ENCODE data around the gene ATP23. TPM values are rescaled to one million over a fixed set of nuclear protein-coding genes. Genes with fewer than 3 reads are reported as not detected.

The ATP23 gene
- total RNA-seq, 2 donors from 2014 or later, result 10.4 to 11.3 TPM

DNA sequence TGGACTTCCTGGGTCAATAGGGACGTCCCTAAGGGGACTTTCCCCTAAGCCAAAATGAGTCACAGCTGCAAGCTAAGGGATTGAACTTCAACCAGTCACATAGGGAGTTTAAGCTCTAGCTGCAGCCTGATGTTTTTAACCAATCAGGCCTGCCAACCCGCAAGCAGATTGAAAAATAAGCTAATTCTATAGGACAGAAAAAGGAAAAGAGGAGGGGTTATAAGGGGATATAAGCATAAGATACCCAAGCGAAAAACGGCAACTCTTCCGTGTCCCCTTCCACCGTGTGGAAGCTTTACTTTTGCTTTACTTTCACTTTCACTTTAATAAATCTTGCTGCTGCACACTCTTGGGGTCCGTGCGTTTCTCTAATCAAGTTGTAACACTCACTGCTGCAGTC, 24.4 kb downstream of the ATP23 start:
- Histone ChIP-seq H3K27ac (ENCODE audit: low read depth, low read length) (no peak overlapping the region), H3K36me3 (ENCODE audit: control insufficient read depth, insufficient read depth, low read length) (no peaks in the 10 kb centered on the region), H3K9ac (ENCODE audit: extremely low read depth, low read length, poor library complexity, severe bottlenecking) (no peak overlapping the region), H3K27me3 (ENCODE audit: control insufficient read depth, insufficient read depth, low read length, poor library complexity, severe bottlenecking) (no peaks in the 10 kb centered on the region), H3K4me1 (ENCODE audit: control insufficient read depth, insufficient read depth, low read length) (no peaks in the 10 kb centered on the region), H3K9me3 (ENCODE audit: control insufficient read depth, low read length) (peaks cover 49% of the 10 kb centered on the region), H3K4me3 (ENCODE audit: low read length) (no peak overlapping the region)
- 95% methylated on average over 7 to 8 of the region's 8 CpGs for WGBS, 2 experiments (ENCODE audit: insufficient coverage in 1 of 2, insufficient read length in 1 of 2)
- no peaks in the 10 kb centered on the region for H3K4me1 Mint-ChIP-seq
- peaks cover 50% of the 10 kb centered on the region for H3K9me3 Mint-ChIP-seq
- no peak overlapping the region for H3K27ac Mint-ChIP-seq
- H3K36me3 Mint-ChIP-seq (ENCODE audit: low read depth), result no peaks in the 10 kb centered on the region
- no peak for DNase-seq
- H3K4me3 Mint-ChIP-seq, result no peak overlapping the region
- TF ChIP-seq, protein P1, sequence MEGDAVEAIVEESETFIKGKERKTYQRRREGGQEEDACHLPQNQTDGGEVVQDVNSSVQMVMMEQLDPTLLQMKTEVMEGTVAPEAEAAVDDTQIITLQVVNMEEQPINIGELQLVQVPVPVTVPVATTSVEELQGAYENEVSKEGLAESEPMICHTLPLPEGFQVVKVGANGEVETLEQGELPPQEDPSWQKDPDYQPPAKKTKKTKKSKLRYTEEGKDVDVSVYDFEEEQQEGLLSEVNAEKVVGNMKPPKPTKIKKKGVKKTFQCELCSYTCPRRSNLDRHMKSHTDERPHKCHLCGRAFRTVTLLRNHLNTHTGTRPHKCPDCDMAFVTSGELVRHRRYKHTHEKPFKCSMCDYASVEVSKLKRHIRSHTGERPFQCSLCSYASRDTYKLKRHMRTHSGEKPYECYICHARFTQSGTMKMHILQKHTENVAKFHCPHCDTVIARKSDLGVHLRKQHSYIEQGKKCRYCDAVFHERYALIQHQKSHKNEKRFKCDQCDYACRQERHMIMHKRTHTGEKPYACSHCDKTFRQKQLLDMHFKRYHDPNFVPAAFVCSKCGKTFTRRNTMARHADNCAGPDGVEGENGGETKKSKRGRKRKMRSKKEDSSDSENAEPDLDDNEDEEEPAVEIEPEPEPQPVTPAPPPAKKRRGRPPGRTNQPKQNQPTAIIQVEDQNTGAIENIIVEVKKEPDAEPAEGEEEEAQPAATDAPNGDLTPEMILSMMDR (conservative IDR thresholded peaks at IDR 0.05), result no peak
- H3K27me3 Mint-ChIP-seq (ENCODE audit: insufficient read depth), result no peaks in the 10 kb centered on the region

DNA sequence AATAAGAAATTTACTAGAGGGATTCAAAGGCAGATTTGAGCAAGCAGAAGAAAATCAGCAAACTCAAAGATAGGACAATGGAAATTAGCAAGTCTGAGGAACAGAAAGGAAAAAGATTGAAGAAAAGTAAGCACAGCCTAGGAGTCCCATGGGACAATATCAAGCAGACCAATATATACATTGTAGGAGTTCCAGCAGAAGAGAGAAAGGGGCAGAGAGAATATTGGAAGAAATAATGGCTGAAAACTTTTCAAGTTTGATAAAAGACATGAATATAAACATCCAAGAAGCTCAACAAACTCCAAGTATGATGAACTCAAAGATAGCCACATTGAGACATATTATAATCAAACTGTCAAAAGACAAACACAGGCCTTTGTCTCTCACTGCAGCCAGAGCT, 25.2 kb downstream of the ATP23 start:
- Mint-ChIP-seq H3K9me3 (peaks cover 42% of the 10 kb centered on the region), H3K27me3 (ENCODE audit: insufficient read depth) (no peaks in the 10 kb centered on the region), H3K36me3 (ENCODE audit: low read depth) (no peaks in the 10 kb centered on the region), H3K27ac (no peak overlapping the region), H3K4me1 (no peaks in the 10 kb centered on the region), H3K4me3 (no peak overlapping the region)
- DNase-seq, result no peak
- no peak overlapping the region for H3K27ac ChIP-seq (ENCODE audit: low read depth, low read length)
- no peak overlapping the region for H3K4me3 ChIP-seq (ENCODE audit: low read length)
- peaks cover 41% of the 10 kb centered on the region for H3K9me3 ChIP-seq (ENCODE audit: control insufficient read depth, low read length)
- TF ChIP-seq, protein P1 (conservative IDR thresholded peaks at IDR 0.05), result no peak
- no peaks in the 10 kb centered on the region for H3K27me3 ChIP-seq (ENCODE audit: control insufficient read depth, insufficient read depth, low read length, poor library complexity, severe bottlenecking)
- H3K9ac ChIP-seq (ENCODE audit: extremely low read depth, low read length, poor library complexity, severe bottlenecking), result no peak overlapping the region
- no peaks in the 10 kb centered on the region for H3K4me1 ChIP-seq (ENCODE audit: control insufficient read depth, insufficient read depth, low read length)
- H3K36me3 ChIP-seq (ENCODE audit: control insufficient read depth, insufficient read depth, low read length), result no peaks in the 10 kb centered on the region

DNA sequence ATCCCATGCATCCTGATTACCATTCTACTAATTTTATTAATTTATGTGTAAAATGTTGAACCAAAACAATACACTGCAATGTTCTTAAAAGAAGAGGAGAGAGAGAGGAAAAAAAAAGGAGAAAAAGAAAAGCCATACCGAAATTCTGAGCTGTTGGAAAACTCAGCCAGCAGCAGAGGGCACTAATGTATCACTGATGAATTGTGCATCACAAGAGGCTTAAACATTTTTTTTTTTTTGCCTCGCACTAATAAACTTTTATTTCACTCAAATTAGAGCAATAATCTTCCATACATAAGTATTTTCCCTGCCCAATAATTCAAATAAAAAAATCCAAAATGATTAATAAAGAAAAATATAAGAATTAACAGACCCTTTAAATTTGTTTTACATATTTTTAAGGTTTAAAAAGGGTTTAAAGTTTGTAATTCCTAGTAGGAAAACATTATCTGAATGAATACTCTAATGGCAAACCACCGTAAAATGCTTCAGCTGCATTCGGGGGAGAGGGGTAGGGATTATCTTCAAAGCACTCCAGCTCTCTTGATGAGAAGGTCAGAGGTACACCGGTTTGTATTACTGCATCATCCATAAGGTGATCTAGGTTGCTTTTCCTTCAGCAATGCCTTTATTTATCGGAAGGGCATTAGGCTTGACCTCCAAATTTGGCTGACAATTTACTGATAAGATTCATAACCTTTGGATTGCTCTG, 41.9 kb downstream of the ATP23 start:
- TF ChIP-seq, protein P1 (conservative IDR thresholded peaks at IDR 0.05), result peak; percentile 95
- Histone ChIP-seq H3K9ac (ENCODE audit: extremely low read depth, low read length, poor library complexity, severe bottlenecking) (no peak overlapping the region), H3K9me3 (ENCODE audit: control insufficient read depth, low read length) (no peaks in the 10 kb centered on the region), H3K36me3 (ENCODE audit: control insufficient read depth, insufficient read depth, low read length) (no peaks in the 10 kb centered on the region), H3K27ac (ENCODE audit: low read depth, low read length) (no peak overlapping the region), H3K4me3 (ENCODE audit: low read length) (no peak overlapping the region), H3K27me3 (ENCODE audit: control insufficient read depth, insufficient read depth, low read length, poor library complexity, severe bottlenecking) (no peaks in the 10 kb centered on the region), H3K4me1 (ENCODE audit: control insufficient read depth, insufficient read depth, low read length) (peaks cover 5% of the 10 kb centered on the region)
- peaks cover 20% of the 10 kb centered on the region for H3K9me3 Mint-ChIP-seq
- peak; percentile 84 for DNase-seq
- 53 to 60% methylated on average over 3 to 5 of the region's 6 CpGs for WGBS, 2 experiments (ENCODE audit: insufficient coverage in 1 of 2, insufficient read length in 1 of 2)
- H3K4me3 Mint-ChIP-seq, result no peak overlapping the region
- no peak overlapping the region for H3K27ac Mint-ChIP-seq
- no peaks in the 10 kb centered on the region for H3K27me3 Mint-ChIP-seq (ENCODE audit: insufficient read depth)
- no peaks in the 10 kb centered on the region for H3K36me3 Mint-ChIP-seq (ENCODE audit: low read depth)
- peaks cover 5% of the 10 kb centered on the region for H3K4me1 Mint-ChIP-seq

All from endodermal cell (in vitro differentiated cells).